Measurements from ENCODE around the gene GOLGA2.

Gene GOLGA2

GRCh38 chr9:128218518-128219389, 57.1 kb downstream of the GOLGA2 start:
- Mint-ChIP-seq H3K36me3 (ENCODE audit: low read depth) (peaks cover 37% of the 10 kb centered on the region), H3K9me3 (no peaks in the 10 kb centered on the region), H3K4me3 (peak overlapping the region; percentile 66 to 83 (median 70)), H3K27ac (peak overlapping the region; percentile 59 to 86 (median 70)), H3K4me1 (peaks cover 24% of the 10 kb centered on the region), H3K27me3 (ENCODE audit: low read depth) (peaks cover 4% of the 10 kb centered on the region)
- TF ChIP-seq CTCF (IDR thresholded peaks at IDR 0.05; ENCODE audit: unreplicated experiment in 3 of 3), result no peak

GRCh38 chr9:128218172-128218517, 57.7 kb downstream of the GOLGA2 start:
- Mint-ChIP-seq H3K27ac (peak overlapping the region; percentile 59 to 86 (median 70)), H3K27me3 (ENCODE audit: low read depth) (peaks cover 4% of the 10 kb centered on the region), H3K36me3 (ENCODE audit: low read depth) (peaks cover 32% of the 10 kb centered on the region), H3K4me3 (peak overlapping the region; percentile 66 to 83 (median 70)), H3K9me3 (no peaks in the 10 kb centered on the region), H3K4me1 (peaks cover 24% of the 10 kb centered on the region)
- no peak for TF ChIP-seq CTCF (IDR thresholded peaks at IDR 0.05; ENCODE audit: unreplicated experiment in 3 of 3)

- Mint-ChIP-seq H3K27me3 (ENCODE audit: low read depth) (peaks cover 4% of the 10 kb centered on the region), H3K4me1 (peaks cover 30% of the 10 kb centered on the region), H3K9me3 (no peaks in the 10 kb centered on the region), H3K27ac (peak overlapping the region; percentile 14 to 94 (median 89)), H3K4me3 (no peak overlapping the region), H3K36me3 (ENCODE audit: low read depth) (peaks cover 24% of the 10 kb centered on the region)
- no peak for TF ChIP-seq CTCF (IDR thresholded peaks at IDR 0.05; ENCODE audit: unreplicated experiment in 3 of 3)
These were observed 58.8 kb downstream of the GOLGA2 start for GRCh38 chr9:128216781-128217553.

GRCh38 chr9:128215491-128216409, 60.1 kb downstream of the GOLGA2 start:
- peak overlapping the region; percentile 75 to 94 (median 89) for H3K27ac Mint-ChIP-seq
- peaks cover 4% of the 10 kb centered on the region for H3K27me3 Mint-ChIP-seq (ENCODE audit: low read depth)
- peaks cover 19% of the 10 kb centered on the region for H3K36me3 Mint-ChIP-seq (ENCODE audit: low read depth)
- H3K4me1 Mint-ChIP-seq, result peaks cover 42% of the 10 kb centered on the region
- no peaks in the 10 kb centered on the region for H3K9me3 Mint-ChIP-seq
- no peak for TF ChIP-seq CTCF (IDR thresholded peaks at IDR 0.05; ENCODE audit: unreplicated experiment in 3 of 3)
- peak overlapping the region in 1 of 3 experiments; percentile 39 for H3K4me3 Mint-ChIP-seq

GRCh38 chr9:128214571-128215490, 61.0 kb downstream of the GOLGA2 start:
- Mint-ChIP-seq H3K27ac (peak overlapping the region; percentile 42 to 94 (median 89)), H3K4me3 (no peak overlapping the region), H3K4me1 (peaks cover 45% of the 10 kb centered on the region), H3K9me3 (no peaks in the 10 kb centered on the region), H3K27me3 (ENCODE audit: low read depth) (peaks cover 4% of the 10 kb centered on the region), H3K36me3 (ENCODE audit: low read depth) (peaks cover 11% of the 10 kb centered on the region)
- no peak for TF ChIP-seq CTCF (IDR thresholded peaks at IDR 0.05; ENCODE audit: unreplicated experiment in 3 of 3)
